HG03520 (cell line): ENCODE data around the gene ROBO2.

Experiments used
- ATAC-seq: cut with Tn5 transposase; IDR thresholded peaks from one replicate; pipeline ENCODE4 v1.9.1; 2021; ENCODE audit warnings: mild to moderate bottlenecking, moderate library complexity; ENCODE audit not compliant: unreplicated experiment

The ROBO2 gene

GRCh38 chr3:77652624-77653023 is 612.7 kb downstream of the ROBO2 start:
- ATAC-seq, result no peak

GRCh38 chr3:77655396-77655795 is 615.5 kb downstream of the ROBO2 start:
- ATAC-seq, result no peak

GRCh38 chr3:77660718-77661117 is 620.8 kb downstream of the ROBO2 start:
- no peak for ATAC-seq

GRCh38 chr3:77667901-77668300 is 628.0 kb downstream of the ROBO2 start:
- no peak for ATAC-seq

GRCh38 chr3:77668376-77668775 is 628.5 kb downstream of the ROBO2 start:
- no peak for ATAC-seq

- ATAC-seq, result no peak
Measured at GRCh38 chr3:77672016-77672415, 632.1 kb downstream of the ROBO2 start.

GRCh38 chr3:77682162-77682561 is 642.3 kb downstream of the ROBO2 start:
- no peak for ATAC-seq

- ATAC-seq, result no peak
Measured at GRCh38 chr3:77684115-77684514, 644.2 kb downstream of the ROBO2 start.

GRCh38 chr3:77685713-77686112 is 645.8 kb downstream of the ROBO2 start:
- no peak for ATAC-seq

GRCh38 chr3:77686560-77686959 is 646.7 kb downstream of the ROBO2 start:
- ATAC-seq, result no peak

GRCh38 chr3:77687545-77687944 is 647.6 kb downstream of the ROBO2 start:
- ATAC-seq, result no peak

GRCh38 chr3:77690284-77690845 is 650.5 kb downstream of the ROBO2 start:
- ATAC-seq, result no peak

GRCh38 chr3:77693147-77693546 is 653.2 kb downstream of the ROBO2 start:
- ATAC-seq, result no peak

- ATAC-seq, result no peak
Measured at GRCh38 chr3:77699125-77699691, 659.3 kb downstream of the ROBO2 start.
